Mesendoderm (in vitro differentiated cells): ENCODE data around the gene HS3ST3B1.
A peak's percentile ranks its signal among the peaks of the same experiment; 100 is the strongest.

Experiments used
- DNase-seq: peaks from one replicate; pipeline ENCODE4 v3.0.0; 2013
- H2AK5ac ChIP-seq: 2 replicates; pipeline ENCODE4 v1.6.1; 2013; ENCODE audit warnings: low read length, inconsistent platforms
- H2BK120ac ChIP-seq: 2 replicates; pipeline ENCODE4 v1.6.1; 2013; ENCODE audit warnings: low read depth, mild to moderate bottlenecking, low read length, moderate library complexity, mixed read lengths
- H2BK15ac ChIP-seq: replicated peaks from 2 replicates; pipeline ENCODE4 v1.6.1; 2013; ENCODE audit warnings: low read depth, mild to moderate bottlenecking, moderate library complexity
- H2BK5ac ChIP-seq: 2 replicates; pipeline ENCODE4 v1.6.1; 2013; ENCODE audit warnings: low read length, inconsistent platforms
- H3K18ac ChIP-seq: 2 replicates; pipeline ENCODE4 v1.6.1; 2013; ENCODE audit warnings: mild to moderate bottlenecking, low read length, mixed read lengths
- H3K23ac ChIP-seq: one replicate; pipeline ENCODE4 v1.6.1; 2013; ENCODE audit warnings: low read length
- H3K27ac ChIP-seq: 2 replicates; pipeline ENCODE4 v1.5.1; 2013; ENCODE audit warnings: low read depth, mild to moderate bottlenecking, inconsistent platforms, low read length, moderate library complexity
- H3K27me3 ChIP-seq: 2 replicates; pipeline ENCODE4 v1.6.1; 2013; ENCODE audit warnings: low read length, control low read depth, mild to moderate bottlenecking, inconsistent platforms; ENCODE audit not compliant: insufficient read depth, poor library complexity
- H3K36me3 ChIP-seq: 2 replicates; pipeline ENCODE4 v1.6.1; 2013; ENCODE audit warnings: low read length, inconsistent platforms; ENCODE audit not compliant: control insufficient read depth, insufficient read depth
- H3K4ac ChIP-seq: one replicate; pipeline ENCODE4 v1.6.1; 2013; ENCODE audit warnings: low read depth, mild to moderate bottlenecking, low read length, moderate library complexity
- H3K4me1 ChIP-seq: 2 replicates; pipeline ENCODE4 v1.6.1; 2013; ENCODE audit warnings: low read depth, low read length, inconsistent platforms; ENCODE audit not compliant: control insufficient read depth
- H3K4me2 ChIP-seq: 2 replicates; pipeline ENCODE4 v1.6.1; 2013; ENCODE audit warnings: low read length
- H3K4me3 ChIP-seq: 2 replicates; pipeline ENCODE4 v1.5.1; 2013; ENCODE audit warnings: mild to moderate bottlenecking, low read length
- H3K56ac ChIP-seq: one replicate; pipeline ENCODE4 v1.6.1; 2013; ENCODE audit warnings: low read length
- H3K79me1 ChIP-seq: 2 replicates; pipeline ENCODE4 v1.6.1; 2013; ENCODE audit warnings: low read length, inconsistent platforms
- H3K79me2 ChIP-seq: 2 replicates; pipeline ENCODE4 v1.6.1; 2013; ENCODE audit warnings: mild to moderate bottlenecking, low read length; ENCODE audit not compliant: control insufficient read depth, insufficient read depth
- H3K9ac ChIP-seq: 2 replicates; pipeline ENCODE4 v1.6.1; 2013; ENCODE audit warnings: low read length, inconsistent platforms
- H4K5ac ChIP-seq: one replicate; pipeline ENCODE4 v1.6.1; 2013; ENCODE audit warnings: low read length
- H4K8ac ChIP-seq: one replicate; pipeline ENCODE4 v1.6.1; 2013; ENCODE audit warnings: low read depth, mild to moderate bottlenecking, control low read depth, low read length, moderate library complexity
- WGBS: extraction: QIAGEN DNeasy Blood & Tissue Kit; methylation state at CpG from one replicate; pipeline ENCODE4 v1.1.7; 2013; ENCODE audit warnings: low lambda C conversion rate, missing lambda C conversion rate; ENCODE audit not compliant: insufficient coverage; ENCODE audit errors: extremely low coverage; 5-methylcytosine and 5-hydroxymethylcytosine counted together

Gene HS3ST3B1

DNA sequence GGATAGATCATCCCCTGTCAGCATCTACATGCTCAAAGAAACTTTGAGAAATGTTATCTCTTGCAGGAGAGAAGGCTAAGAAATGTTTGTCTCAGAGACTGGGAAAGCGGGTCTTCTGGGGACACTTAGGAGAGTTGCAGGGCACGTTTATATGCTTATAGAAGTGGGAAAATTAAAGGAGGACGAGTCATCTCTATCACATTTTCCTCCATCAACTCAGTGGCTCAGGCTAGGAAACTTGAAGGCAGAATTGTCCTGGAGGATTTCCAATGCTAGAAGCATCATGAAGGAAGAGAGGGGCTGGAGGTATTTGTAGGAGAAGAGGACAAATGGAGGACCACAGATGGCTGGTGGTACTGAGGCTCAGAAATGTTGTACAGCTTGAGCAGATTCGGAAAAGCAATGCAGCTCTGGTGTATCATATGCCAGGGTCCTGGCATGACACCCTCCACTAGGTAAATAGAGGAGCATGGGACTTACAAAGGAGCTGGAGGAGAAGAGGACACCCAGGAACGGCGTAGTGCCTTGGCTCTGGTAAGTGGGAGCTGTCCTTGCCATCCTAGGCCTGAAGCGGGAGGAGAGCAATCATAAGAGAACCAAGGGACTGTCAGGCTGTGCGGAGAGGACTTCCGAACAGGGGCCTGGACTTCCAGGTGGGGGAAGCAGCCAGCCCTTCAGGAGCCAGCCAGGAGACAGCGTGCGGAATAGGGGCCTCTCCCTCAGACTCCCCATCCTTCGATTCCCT lies 4.5 kb upstream of the HS3ST3B1 start:
- Histone ChIP-seq H4K8ac (no peak overlapping the region), H3K4me3 (no peak overlapping the region), H3K27ac (no peak overlapping the region), H3K9ac (no peak overlapping the region), H3K56ac (peak overlapping the region; percentile 81), H3K27me3 (peaks cover 23% of the 10 kb centered on the region), H2BK5ac (no peak overlapping the region), H3K79me1 (no peaks in the 10 kb centered on the region), H3K23ac (no peak overlapping the region), H3K4ac (no peak overlapping the region), H3K36me3 (no peaks in the 10 kb centered on the region), H4K5ac (no peak overlapping the region), H3K79me2 (no peaks in the 10 kb centered on the region), H3K4me1 (peaks cover 6% of the 10 kb centered on the region), H3K4me2 (peak overlapping the region; percentile 71), H3K18ac (no peak overlapping the region), H2BK120ac (no peak overlapping the region), H2BK15ac (no peak overlapping the region), H2AK5ac (no peak overlapping the region)
- WGBS: no CpG with 5 or more reads among the region's 12 CpGs
- no peak for DNase-seq

DNA sequence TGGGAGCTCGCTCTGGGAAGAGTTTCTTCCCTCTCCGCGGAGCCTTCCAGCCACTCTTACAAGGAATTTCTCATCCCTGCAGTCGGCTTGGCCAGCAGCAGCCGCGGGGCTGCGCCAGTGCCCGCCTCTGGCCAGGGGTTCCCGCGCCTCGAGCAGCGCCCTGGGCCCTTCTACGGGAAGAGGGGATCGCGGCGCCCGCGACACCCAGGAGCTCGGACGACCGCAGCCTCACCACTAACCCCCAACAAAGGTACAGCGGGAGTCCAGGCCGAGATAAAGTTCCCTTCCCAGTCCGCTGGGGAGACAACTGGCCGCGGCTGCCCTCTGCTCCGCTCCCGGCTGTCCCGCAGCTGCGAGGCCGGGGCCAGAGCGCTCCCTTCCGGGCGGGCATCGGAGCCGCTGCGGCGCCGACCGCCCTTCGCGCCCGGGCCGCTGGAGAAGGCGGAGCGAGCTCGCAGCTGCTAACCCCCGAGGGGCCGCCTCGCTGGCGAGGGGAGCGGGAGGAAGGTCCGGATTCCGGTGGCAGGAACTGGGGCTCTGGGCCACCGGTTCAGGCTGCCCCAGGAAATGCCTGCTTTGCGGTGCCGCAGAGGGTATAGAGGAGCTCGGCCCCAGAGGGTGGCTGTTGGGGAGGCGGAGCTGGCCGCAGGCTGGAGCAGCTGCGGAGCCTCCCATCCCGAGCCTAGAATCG lies 3.6 kb upstream of the HS3ST3B1 start:
- no CpG with 5 or more reads among the region's 63 CpGs for WGBS
- Histone ChIP-seq H3K27ac (no peak overlapping the region), H3K27me3 (peaks cover 23% of the 10 kb centered on the region)

DNA sequence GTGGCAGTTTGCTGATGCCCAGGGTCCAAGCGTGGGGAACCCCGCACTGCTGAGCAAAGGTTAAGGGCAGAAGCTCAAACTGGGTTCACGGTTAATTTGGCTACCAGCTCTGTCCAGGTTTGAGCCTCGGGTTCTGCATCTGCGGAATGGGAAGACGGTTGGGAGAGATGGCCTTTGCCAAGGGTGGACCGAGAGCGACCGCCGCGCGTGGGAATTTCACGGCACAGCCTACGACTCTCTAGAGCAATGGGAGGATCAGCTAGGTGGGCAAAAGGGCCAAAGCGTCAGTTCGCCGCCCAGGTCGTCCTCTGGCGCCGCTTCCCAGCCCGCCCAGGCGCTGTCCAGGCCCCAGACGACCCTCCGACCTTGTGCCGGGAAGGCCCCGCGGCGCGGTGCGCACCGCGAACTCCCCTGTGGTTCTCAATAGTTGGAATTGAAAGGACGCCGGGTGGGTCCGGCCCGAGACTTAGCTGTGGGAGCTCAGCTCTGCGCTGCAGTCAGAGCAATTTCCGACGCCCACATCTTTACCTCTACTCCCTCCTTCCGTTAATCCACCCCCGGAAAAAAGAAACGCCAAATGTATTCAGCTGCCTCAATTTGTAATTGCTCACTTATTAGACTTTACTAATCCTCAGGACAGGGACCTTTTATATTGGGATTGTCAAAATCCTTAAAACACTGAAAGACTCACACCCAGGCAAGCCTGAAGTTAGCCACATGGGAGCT lies 2.5 kb upstream of the HS3ST3B1 start:
- H4K8ac ChIP-seq: no peak overlapping the region
- peaks cover 23% of the 10 kb centered on the region for H3K27me3 ChIP-seq

More for the DNA sequence above, 3.6 kb upstream of the HS3ST3B1 start:
- Histone ChIP-seq H2BK5ac (no peak overlapping the region), H2BK15ac (no peak overlapping the region), H3K56ac (peak overlapping the region; percentile 81), H2BK120ac (no peak overlapping the region), H3K36me3 (no peaks in the 10 kb centered on the region), H3K79me2 (peaks cover 5% of the 10 kb centered on the region), H4K5ac (no peak overlapping the region), H4K8ac (peak overlapping the region; percentile 43), H3K4me2 (peak overlapping the region; percentile 71), H3K18ac (no peak overlapping the region), H3K4me1 (peaks cover 6% of the 10 kb centered on the region), H3K4ac (no peak overlapping the region), H3K4me3 (peak overlapping the region; percentile 40), H3K23ac (no peak overlapping the region), H3K79me1 (peaks cover 2% of the 10 kb centered on the region), H3K9ac (peak overlapping the region; percentile 66), H2AK5ac (no peak overlapping the region)
- DNase-seq: peak; percentile 83

DNA sequence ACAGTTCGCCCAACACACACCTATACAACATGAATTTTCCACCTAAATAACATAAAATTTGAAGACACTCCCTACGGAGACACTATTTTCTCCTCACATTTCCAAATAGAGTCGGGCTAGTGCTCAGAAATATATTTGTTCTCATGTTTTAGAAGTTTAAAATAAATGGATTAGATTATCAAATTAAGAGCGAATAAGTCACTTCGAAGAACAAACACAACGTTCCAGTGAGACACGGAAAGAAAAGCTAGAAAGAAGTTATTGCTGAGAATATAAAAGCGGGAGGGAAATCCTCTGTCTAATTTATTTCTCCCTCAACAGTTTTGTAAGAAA lies 2.0 kb upstream of the HS3ST3B1 start:
- H3K4ac ChIP-seq: no peak overlapping the region
- H2BK5ac ChIP-seq: no peak overlapping the region
- H3K18ac ChIP-seq: no peak overlapping the region
- no peak overlapping the region for H2BK15ac ChIP-seq
- H3K27ac ChIP-seq: no peak overlapping the region
- no peak overlapping the region for H2AK5ac ChIP-seq
- no peak overlapping the region for H4K5ac ChIP-seq
- H3K9ac ChIP-seq: peak overlapping the region; percentile 57
- H2BK120ac ChIP-seq: no peak overlapping the region
- H3K79me2 ChIP-seq: peaks cover 18% of the 10 kb centered on the region
- H3K23ac ChIP-seq: no peak overlapping the region
- H3K4me1 ChIP-seq: peaks cover 6% of the 10 kb centered on the region
- H3K27me3 ChIP-seq: peaks cover 23% of the 10 kb centered on the region
- H3K4me3 ChIP-seq: no peak overlapping the region
- WGBS: no CpG with 5 or more reads among the region's 8 CpGs
- DNase-seq: no peak
- peaks cover 4% of the 10 kb centered on the region for H3K79me1 ChIP-seq
- peak overlapping the region; percentile 67 for H3K4me2 ChIP-seq
- peak overlapping the region; percentile 71 for H3K56ac ChIP-seq
- no peaks in the 10 kb centered on the region for H3K36me3 ChIP-seq
- H4K8ac ChIP-seq: no peak overlapping the region

More for the DNA sequence above, 2.5 kb upstream of the HS3ST3B1 start:
- H2BK120ac ChIP-seq: no peak overlapping the region
- no CpG with 5 or more reads among the region's 42 CpGs for WGBS
- no peak overlapping the region for H2BK5ac ChIP-seq
- peaks cover 6% of the 10 kb centered on the region for H3K4me1 ChIP-seq
- peaks cover 4% of the 10 kb centered on the region for H3K79me1 ChIP-seq
- H2AK5ac ChIP-seq: no peak overlapping the region
- no peak for DNase-seq
- H3K56ac ChIP-seq: peak overlapping the region; percentile 53
- H3K4me2 ChIP-seq: peak overlapping the region; percentile 44
- no peak overlapping the region for H3K4ac ChIP-seq
- H3K27ac ChIP-seq: no peak overlapping the region
- H3K18ac ChIP-seq: no peak overlapping the region
- H2BK15ac ChIP-seq: no peak overlapping the region
- H3K4me3 ChIP-seq: no peak overlapping the region
- H4K5ac ChIP-seq: no peak overlapping the region
- H3K79me2 ChIP-seq: peaks cover 15% of the 10 kb centered on the region
- H3K9ac ChIP-seq: peak overlapping the region; percentile 45
- H3K36me3 ChIP-seq: no peaks in the 10 kb centered on the region
- peak overlapping the region; percentile 100 for H3K23ac ChIP-seq

DNA sequence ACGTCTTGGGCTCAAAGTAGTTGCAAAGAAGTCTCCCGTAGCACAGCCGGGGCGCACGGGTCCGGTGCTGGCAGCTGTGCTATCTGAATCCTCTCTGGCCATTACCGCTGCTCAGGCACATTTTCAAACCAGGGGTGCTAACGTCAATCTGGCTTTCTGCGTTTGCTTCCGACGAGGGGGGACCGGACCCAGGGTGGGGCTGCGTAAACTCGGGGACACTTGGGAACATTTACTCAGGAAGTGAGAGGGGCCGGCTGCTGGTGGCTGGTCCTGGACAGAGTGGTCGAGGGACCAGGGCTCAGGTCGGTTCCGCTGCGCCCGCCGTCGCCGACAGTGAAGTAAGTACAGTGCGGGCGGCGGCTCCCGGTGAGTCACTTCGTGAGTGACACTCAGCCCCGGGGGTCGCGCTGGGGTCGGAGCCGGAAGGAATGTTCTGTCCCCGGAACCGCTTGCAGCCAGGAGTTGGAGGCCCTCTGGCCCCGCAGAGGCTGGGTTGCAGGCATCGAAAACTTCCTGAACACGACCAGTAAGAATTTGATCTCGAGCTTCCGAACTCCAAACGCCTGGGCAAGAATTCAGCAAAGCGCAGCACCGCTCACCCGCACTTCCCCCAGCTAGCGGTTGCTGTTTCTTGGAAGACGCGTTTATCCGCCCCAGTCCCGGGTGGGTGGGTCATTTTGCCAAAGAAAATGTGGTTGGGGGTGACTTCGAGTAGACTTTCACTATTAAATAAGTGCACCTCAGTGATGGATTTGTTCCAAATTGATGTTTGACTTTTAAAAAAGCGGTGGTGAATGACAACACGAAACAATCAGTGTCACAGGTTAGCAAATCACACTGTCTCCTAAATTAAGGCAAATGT lies 1.4 kb upstream of the HS3ST3B1 start:
- H4K5ac ChIP-seq: no peak overlapping the region

More for the DNA sequence above, 1.4 kb upstream of the HS3ST3B1 start:
- H3K4me2 ChIP-seq: peak overlapping the region; percentile 91
- no peak overlapping the region for H2AK5ac ChIP-seq
- H2BK15ac ChIP-seq: no peak overlapping the region
- H3K4me3 ChIP-seq: no peak overlapping the region
- H3K79me2 ChIP-seq: peaks cover 23% of the 10 kb centered on the region
- H2BK120ac ChIP-seq: no peak overlapping the region
- H3K79me1 ChIP-seq: peaks cover 4% of the 10 kb centered on the region
- no peak overlapping the region for H3K18ac ChIP-seq
- H3K23ac ChIP-seq: no peak overlapping the region
- H3K4me1 ChIP-seq: peaks cover 7% of the 10 kb centered on the region
- no peak overlapping the region for H2BK5ac ChIP-seq
- no peak overlapping the region for H3K27ac ChIP-seq
- peaks cover 23% of the 10 kb centered on the region for H3K27me3 ChIP-seq
- no CpG with 5 or more reads among the region's 52 CpGs for WGBS
- no peak overlapping the region for H3K4ac ChIP-seq
- peak overlapping the region; percentile 71 for H3K56ac ChIP-seq
- H3K36me3 ChIP-seq: no peaks in the 10 kb centered on the region
- H3K9ac ChIP-seq: peak overlapping the region; percentile 57
- H4K8ac ChIP-seq: no peak overlapping the region
- peak; percentile 63 for DNase-seq
